ENCODE data around the gene BRSK1. TPM values are rescaled to one million over a fixed set of nuclear protein-coding genes. Genes with fewer than 3 reads are reported as not detected.

Gene BRSK1
- total RNA-seq, 1 donor from 2014 or later = 43.4 TPM

DNA sequence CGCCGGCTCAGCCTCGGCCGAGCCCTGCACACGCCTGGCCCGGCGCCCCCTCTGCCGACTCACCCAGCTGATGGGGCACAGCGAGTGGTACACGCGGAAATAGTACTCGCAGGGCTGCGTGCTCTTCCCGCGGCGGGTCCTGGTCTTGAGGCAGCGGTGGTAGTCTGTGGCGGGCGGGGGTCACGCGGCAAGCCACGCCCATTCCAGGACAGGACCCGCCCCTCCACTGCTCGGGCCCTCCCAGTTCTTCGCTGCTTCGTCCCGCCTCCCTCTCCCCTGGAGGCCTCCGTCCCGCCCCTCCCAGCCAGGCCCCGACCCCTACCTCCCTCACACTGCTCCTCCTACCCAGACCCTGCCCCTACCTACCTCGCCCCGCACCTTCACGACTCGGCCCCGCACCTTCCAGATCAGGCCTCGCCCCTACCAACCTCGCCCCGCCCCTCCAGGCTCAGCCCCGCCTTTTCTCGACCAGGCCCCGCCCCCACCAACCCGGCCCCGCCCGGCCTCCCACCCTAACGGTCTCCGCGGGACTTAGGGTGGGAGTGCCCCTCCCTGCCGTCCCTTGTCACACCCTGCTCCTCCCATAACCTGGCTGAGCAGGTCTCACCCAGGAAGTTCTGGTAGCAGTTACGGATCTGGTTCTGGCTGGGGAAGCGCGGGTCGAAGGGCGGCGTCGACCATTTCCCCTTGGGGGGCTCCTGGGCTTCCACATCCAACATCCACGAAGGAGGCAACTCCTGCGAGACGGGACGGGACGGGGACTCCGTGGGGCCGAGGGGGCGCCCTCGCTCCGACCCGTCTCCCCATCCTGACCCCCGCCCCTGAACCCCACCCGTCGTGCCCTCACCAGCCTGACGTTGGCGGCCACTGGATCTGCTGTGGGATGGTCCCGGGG, 70.3 kb downstream of the BRSK1 start:
- peak overlapping the region; percentile 65 for H3K4me3 Mint-ChIP-seq
- H3K9me3 Mint-ChIP-seq = no peaks in the 10 kb centered on the region
- peaks cover 68% of the 10 kb centered on the region for H3K27me3 Mint-ChIP-seq (ENCODE audit: low read depth)
- H3K27ac Mint-ChIP-seq = no peak overlapping the region
- no peaks in the 10 kb centered on the region for H3K36me3 Mint-ChIP-seq
- TF ChIP-seq, protein P1, sequence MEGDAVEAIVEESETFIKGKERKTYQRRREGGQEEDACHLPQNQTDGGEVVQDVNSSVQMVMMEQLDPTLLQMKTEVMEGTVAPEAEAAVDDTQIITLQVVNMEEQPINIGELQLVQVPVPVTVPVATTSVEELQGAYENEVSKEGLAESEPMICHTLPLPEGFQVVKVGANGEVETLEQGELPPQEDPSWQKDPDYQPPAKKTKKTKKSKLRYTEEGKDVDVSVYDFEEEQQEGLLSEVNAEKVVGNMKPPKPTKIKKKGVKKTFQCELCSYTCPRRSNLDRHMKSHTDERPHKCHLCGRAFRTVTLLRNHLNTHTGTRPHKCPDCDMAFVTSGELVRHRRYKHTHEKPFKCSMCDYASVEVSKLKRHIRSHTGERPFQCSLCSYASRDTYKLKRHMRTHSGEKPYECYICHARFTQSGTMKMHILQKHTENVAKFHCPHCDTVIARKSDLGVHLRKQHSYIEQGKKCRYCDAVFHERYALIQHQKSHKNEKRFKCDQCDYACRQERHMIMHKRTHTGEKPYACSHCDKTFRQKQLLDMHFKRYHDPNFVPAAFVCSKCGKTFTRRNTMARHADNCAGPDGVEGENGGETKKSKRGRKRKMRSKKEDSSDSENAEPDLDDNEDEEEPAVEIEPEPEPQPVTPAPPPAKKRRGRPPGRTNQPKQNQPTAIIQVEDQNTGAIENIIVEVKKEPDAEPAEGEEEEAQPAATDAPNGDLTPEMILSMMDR (IDR thresholded peaks at IDR 0.05; ENCODE audit: unreplicated experiment) = no peak
- H3K4me1 Mint-ChIP-seq = peaks cover 21% of the 10 kb centered on the region
- peak in 1 of 2 experiments; percentile 80 for DNase-seq (ENCODE audit: low spot score in 2 of 2, unreplicated experiment in 2 of 2)

DNA sequence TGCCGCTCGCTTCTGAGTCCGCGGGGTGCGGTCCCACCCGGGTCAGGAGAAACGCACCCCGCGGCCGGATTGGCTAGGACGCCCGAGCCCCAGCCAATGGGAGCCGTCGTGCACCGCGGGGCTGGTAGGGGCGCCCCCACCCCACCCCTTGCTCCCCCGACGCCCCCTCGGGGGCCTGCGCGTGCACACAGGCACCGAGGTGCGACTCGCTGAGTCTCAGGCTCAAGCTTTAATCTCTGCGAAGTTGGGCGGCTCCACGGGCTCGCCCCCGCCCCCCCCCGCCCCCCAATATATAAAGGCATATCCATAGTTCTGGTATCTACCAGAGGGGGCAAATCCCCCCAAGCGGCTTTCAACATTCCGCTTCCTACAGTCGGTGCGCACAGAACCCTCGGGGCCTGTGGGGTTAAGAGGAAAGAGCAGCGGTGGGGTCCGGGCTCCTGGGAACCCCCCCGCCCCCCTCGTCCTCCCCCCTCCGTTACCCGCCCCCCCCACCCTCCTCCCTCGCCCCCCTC, 71.0 kb downstream of the BRSK1 start, which contains the start of gene COX6B2:
Gene COX6B2 (minus strand): TSS at position 22 of the 515 bp plus-strand sequence. CDS start 198 bp downstream, outside the sequence.
- DNase-seq (ENCODE audit: low spot score in 2 of 2, unreplicated experiment in 2 of 2) = no peak
- Mint-ChIP-seq H3K36me3 (no peaks in the 10 kb centered on the region), H3K27me3 (ENCODE audit: low read depth) (peaks cover 68% of the 10 kb centered on the region), H3K4me1 (peaks cover 21% of the 10 kb centered on the region), H3K27ac (peak within 1 kb of the TSS; percentile 53), H3K4me3 (peak within 1 kb of the TSS; percentile 65), H3K9me3 (no peaks in the 10 kb centered on the region)
- TF ChIP-seq, protein P1 (IDR thresholded peaks at IDR 0.05; ENCODE audit: unreplicated experiment) = no peak

DNA sequence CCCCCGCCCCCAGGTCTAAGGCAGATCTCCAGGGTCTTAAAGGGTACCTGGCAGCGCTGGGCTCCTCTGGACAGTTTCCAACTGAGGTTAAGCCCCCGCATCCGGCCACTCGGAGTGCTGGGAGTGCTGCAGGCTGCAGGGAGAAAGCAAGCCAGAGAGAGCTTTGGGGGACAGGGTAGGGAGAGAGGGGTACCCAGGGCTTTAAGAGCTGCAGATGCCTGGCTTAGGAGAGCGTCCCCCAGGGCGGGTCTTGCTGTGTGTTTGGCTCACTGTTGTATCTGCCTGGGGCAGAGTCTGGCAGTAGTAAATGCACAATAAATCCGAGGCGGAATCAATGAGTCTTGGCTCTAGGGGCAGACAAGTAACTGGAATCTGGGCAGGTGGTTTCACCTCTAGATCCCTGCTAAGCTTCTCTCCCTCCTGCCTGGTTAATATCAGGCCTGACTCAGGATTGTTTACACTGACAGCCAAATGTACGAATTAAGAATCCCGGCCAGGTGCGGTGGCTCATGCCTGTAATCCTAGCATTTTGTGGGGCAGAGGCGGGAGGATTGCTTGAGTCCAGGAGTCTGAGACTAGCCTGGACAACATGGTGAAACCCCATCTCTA, 71.5 kb downstream of the BRSK1 start:
- Mint-ChIP-seq H3K27me3 (ENCODE audit: low read depth) (peaks cover 68% of the 10 kb centered on the region), H3K9me3 (no peaks in the 10 kb centered on the region), H3K4me1 (peaks cover 21% of the 10 kb centered on the region), H3K27ac (peak overlapping the region; percentile 53), H3K4me3 (peak overlapping the region; percentile 37), H3K36me3 (no peaks in the 10 kb centered on the region)
- TF ChIP-seq, protein P1 (IDR thresholded peaks at IDR 0.05; ENCODE audit: unreplicated experiment) = no peak
- no peak for DNase-seq (ENCODE audit: low spot score in 2 of 2, unreplicated experiment in 2 of 2)

DNA sequence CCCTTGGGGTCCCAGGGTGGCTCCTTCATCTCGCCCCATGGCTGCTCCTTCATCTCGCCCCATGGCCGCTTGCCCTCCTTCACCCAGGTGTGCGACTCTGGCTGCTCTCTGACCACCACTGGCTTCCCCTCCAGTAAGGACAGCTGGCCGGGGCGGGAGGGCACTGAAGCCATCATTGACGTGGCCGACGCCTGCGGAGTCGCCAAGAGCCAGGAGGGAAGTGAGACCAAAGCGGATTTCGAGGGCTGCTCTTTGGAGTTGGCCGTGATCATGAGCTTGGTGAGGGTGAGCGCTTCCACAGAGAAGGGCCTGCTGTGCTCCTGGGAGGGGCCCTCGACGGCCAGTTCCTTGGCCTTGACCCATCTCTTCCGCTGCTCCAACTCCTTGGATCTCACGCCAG, 74.7 kb downstream of the BRSK1 start:
- TF ChIP-seq, protein P1 (IDR thresholded peaks at IDR 0.05; ENCODE audit: unreplicated experiment) = no peak
- Mint-ChIP-seq H3K4me1 (peaks cover 10% of the 10 kb centered on the region), H3K27me3 (ENCODE audit: low read depth) (peaks cover 41% of the 10 kb centered on the region)

DNA sequence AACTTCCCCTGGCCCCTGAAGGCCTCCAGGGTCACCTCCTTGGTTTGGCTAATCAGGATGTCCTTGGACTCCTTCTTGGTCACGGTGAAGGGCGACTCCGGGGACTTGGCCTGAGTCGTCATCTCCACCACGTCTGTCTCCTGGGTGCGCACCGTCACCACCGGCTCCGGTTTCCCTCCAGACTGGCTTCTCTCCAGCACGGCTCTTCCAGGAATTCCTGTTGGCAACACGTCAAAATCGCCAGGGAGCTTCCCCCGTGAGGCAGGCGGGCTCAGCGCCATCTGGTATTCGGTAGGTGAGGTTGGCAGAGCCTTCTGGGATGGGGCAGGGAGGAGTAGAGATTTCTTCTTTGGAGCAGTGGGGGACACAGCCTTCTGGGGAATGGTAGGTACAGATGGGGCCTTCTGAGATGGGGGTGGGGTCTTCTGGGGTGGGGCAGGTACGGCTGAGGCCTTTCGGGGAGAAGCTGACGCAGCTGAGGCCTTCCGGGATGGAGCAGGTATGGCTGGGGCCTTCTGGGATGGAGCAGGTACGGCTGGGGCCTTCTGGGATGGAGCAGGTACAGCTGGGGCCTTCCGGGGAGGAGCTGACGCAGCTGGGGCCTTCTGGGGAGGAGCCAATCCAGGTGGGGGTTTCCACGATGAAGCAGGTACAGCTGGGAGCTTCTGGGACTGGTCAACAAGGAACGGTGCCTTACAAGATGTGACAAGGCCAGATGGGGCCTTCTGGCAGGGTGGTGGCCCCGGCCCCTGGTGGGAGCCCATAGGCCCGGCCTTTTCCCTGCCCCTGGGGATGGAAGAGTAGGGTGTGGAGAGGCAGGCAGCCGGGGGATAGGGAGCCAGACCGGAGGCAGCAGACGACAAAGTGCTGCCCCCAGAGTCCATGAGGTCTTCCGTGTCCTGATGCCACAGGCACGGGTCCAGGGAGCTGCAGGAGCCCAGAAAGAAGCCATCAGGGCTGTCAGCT, 75.4 kb downstream of the BRSK1 start:
- Mint-ChIP-seq H3K27me3 (ENCODE audit: low read depth) (peaks cover 34% of the 10 kb centered on the region), H3K9me3 (no peaks in the 10 kb centered on the region), H3K4me3 (no peak overlapping the region)

More for the DNA sequence above, 74.7 kb downstream of the BRSK1 start:
- Mint-ChIP-seq H3K9me3 (no peaks in the 10 kb centered on the region), H3K27ac (no peak overlapping the region), H3K36me3 (no peaks in the 10 kb centered on the region), H3K4me3 (no peak overlapping the region)
- DNase-seq (ENCODE audit: low spot score in 2 of 2, unreplicated experiment in 2 of 2) = no peak

More for the DNA sequence above, 75.4 kb downstream of the BRSK1 start:
- Mint-ChIP-seq H3K36me3 (no peaks in the 10 kb centered on the region), H3K27ac (peak overlapping the region; percentile 10), H3K4me1 (peaks cover 8% of the 10 kb centered on the region)
- TF ChIP-seq, protein P1 (IDR thresholded peaks at IDR 0.05; ENCODE audit: unreplicated experiment) = no peak
- DNase-seq (ENCODE audit: low spot score in 2 of 2, unreplicated experiment in 2 of 2) = no peak

Measured in mesothelial cell of epicardium (in vitro differentiated cells).